GM12878 (cell line): Measurements from ENCODE around the gene RADIL. TPM values are rescaled to one million over a fixed set of nuclear protein-coding genes. Genes with fewer than 3 reads are reported as not detected.

Experiments used
- ATAC-seq: fragments of 200-7000 bp; cut with Tn5 transposase; 3 replicates; pipeline ENCODE4 v1.9.1; 2020; ENCODE audit warnings: mild to moderate bottlenecking, moderate library complexity
- BruUV-seq: library from RNA; stranded (reverse); fragments of 400-500 nt; replicated peaks from 2 replicates; lab custom pipeline; 2021; lab: Mats Ljungman, UMichigan
- CTCF ChIA-PET: fragments of 300-600 bp; sonication (Branson Sonifier 250); formaldehyde crosslinking; extraction: SDS; loops from one replicate; lab custom pipeline; 2021; ENCODE audit warnings: inconsistent platforms; lab: Yijun Ruan, JAX
- POLR2A ChIA-PET: fragments of 350-600 bp; formaldehyde crosslinking; extraction: SDS; loops from one replicate; lab custom pipeline; 2021; ENCODE audit warnings: inconsistent platforms; lab: Charles Lee
- RAD21 ChIA-PET: fragments of 300-600 bp; sonication (Branson Sonifier 250); formaldehyde crosslinking; loops from one replicate; lab custom pipeline; 2023; ENCODE audit warnings: antibody characterized with exemption; ENCODE audit not compliant: unreplicated experiment; lab: Charles Lee
- SMC1A ChIA-PET: fragments of 300-600 bp; sonication (Branson Sonifier 250); formaldehyde crosslinking; loops from one replicate; lab custom pipeline; 2023; ENCODE audit not compliant: unreplicated experiment, uncharacterized antibody; lab: Charles Lee
- DNase-seq: peaks from one replicate; pipeline ENCODE4 v3.0.0-alpha.2; 2011; ENCODE audit warnings: low read depth, low spot score
- FAIRE-seq: peaks from 3 replicates; lab custom pipeline; 2011; peaks lifted over from hg19 to GRCh38; lab: Jason Lieb, UNC
- H2AFZ ChIP-seq: 2 replicates; pipeline ENCODE4 v1.6.0; 2011; ENCODE audit warnings: low read depth, low read length, control low read depth; ENCODE audit not compliant: control insufficient read depth
- H3K27ac ChIP-seq: 2 replicates; pipeline ENCODE4 v1.5.1; 2011; ENCODE audit warnings: control low read depth; ENCODE audit not compliant: control insufficient read depth, insufficient read depth
- H3K27me3 ChIP-seq, 2 experiments: replicated peaks in 1 of 2; 2 replicates each; pipeline versions ENCODE4 v1.6.0 to v1.6.1; 2011; ENCODE audit warnings: low read length in 1 of 2; ENCODE audit not compliant: control insufficient read depth in 2 of 2, insufficient read depth in 2 of 2
- H3K36me3 ChIP-seq, 2 experiments: 2 replicates each; pipeline ENCODE4 v1.5.1; 2011; ENCODE audit warnings: low read length in 1 of 2; ENCODE audit not compliant: control insufficient read depth in 2 of 2, insufficient read depth in 2 of 2
- H3K4me1 ChIP-seq: 2 replicates; pipeline ENCODE4 v1.6.1; 2011; ENCODE audit warnings: mild to moderate bottlenecking, low read length, moderate library complexity, mixed read lengths; ENCODE audit not compliant: control insufficient read depth, insufficient read depth
- H3K4me2 ChIP-seq: 2 replicates; pipeline ENCODE4 v1.6.0; 2011; ENCODE audit warnings: control low read depth; ENCODE audit not compliant: control insufficient read depth, insufficient read depth
- H3K4me3 ChIP-seq: fragments of 200-600 bp; sonication (generic); 2 replicates; pipeline ENCODE4 v1.5.1; 2016
- H3K79me2 ChIP-seq: 2 replicates; pipeline ENCODE4 v1.6.0; 2011; ENCODE audit warnings: low read length; ENCODE audit not compliant: control insufficient read depth, insufficient read depth
- H3K9ac ChIP-seq: 2 replicates; pipeline ENCODE4 v1.8.0; 2011; ENCODE audit warnings: low read length, control low read depth, mixed read lengths; ENCODE audit not compliant: control insufficient read depth, insufficient read depth
- H3K9me3 ChIP-seq: replicated peaks from 3 replicates; pipeline ENCODE4 v1.5.1; 2011; ENCODE audit warnings: mild to moderate bottlenecking, low read length; ENCODE audit not compliant: control insufficient read depth, insufficient read depth
- H4K20me1 ChIP-seq: 2 replicates; pipeline ENCODE4 v1.6.0; 2011; ENCODE audit not compliant: control insufficient read depth, insufficient read depth
- ATF3 ChIP-seq: IDR thresholded peaks from 2 replicates; pipeline ENCODE4 v1.6.1; 2011; ENCODE audit warnings: low read depth, mild to moderate bottlenecking, low read length, moderate library complexity, borderline replicate concordance; ENCODE audit errors: extremely low read depth
- BCL3 ChIP-seq: IDR thresholded peaks from 2 replicates; pipeline ENCODE4 v1.6.1; 2011; ENCODE audit warnings: borderline replicate concordance, low read depth, mild to moderate bottlenecking, moderate library complexity, low read length; ENCODE audit not compliant: insufficient read depth, poor library complexity, severe bottlenecking
- CHD2 ChIP-seq: IDR thresholded peaks from 2 replicates; pipeline ENCODE4 v1.6.1; 2011; ENCODE audit warnings: low read depth, low read length, improper control_type of control experiment, borderline replicate concordance
- GATAD2B ChIP-seq: fragments of 450-650 bp; conservative IDR thresholded peaks from 2 replicates; pipeline ENCODE4 v1.6.1; 2017; ENCODE audit warnings: low read depth, mild to moderate bottlenecking, moderate library complexity
- HDAC2 ChIP-seq: fragments of 200-600 bp; sonication (generic); IDR thresholded peaks from 2 replicates; pipeline ENCODE4 v1.6.1; 2017
- IKZF1 ChIP-seq: fragments of 450-650 bp; conservative IDR thresholded peaks from 2 replicates; pipeline ENCODE4 v1.6.1; 2017; ENCODE audit warnings: antibody characterized with exemption, mild to moderate bottlenecking
- KAT2A ChIP-seq: conservative IDR thresholded peaks from 2 replicates; pipeline ENCODE4 v1.6.1; 2011; ENCODE audit warnings: low read depth, low read length; ENCODE audit not compliant: control insufficient read depth
- NBN ChIP-seq: fragments of 450-650 bp; IDR thresholded peaks from 2 replicates; pipeline ENCODE4 v1.6.1; 2016
- PAX5 ChIP-seq: IDR thresholded peaks from 2 replicates; pipeline ENCODE4 v1.6.1; 2011; ENCODE audit warnings: low read depth, low read length, borderline replicate concordance
- PRDM15 ChIP-seq: fragments of 450-650 bp; formaldehyde crosslinking; IDR thresholded peaks from 2 replicates; pipeline ENCODE4 v1.4.0; 2020; ENCODE audit warnings: mild to moderate bottlenecking, moderate library complexity
- RCOR1 ChIP-seq: conservative IDR thresholded peaks from 2 replicates; pipeline ENCODE4 v1.6.1; 2012; ENCODE audit warnings: low read depth, low read length, improper control_type of control experiment
- SREBF1 ChIP-seq: IDR thresholded peaks from 2 replicates; pipeline ENCODE4 v1.6.1; 2012; ENCODE audit warnings: mild to moderate bottlenecking, low read length
- ZBTB33 ChIP-seq: fragments of 450-650 bp; IDR thresholded peaks from 2 replicates; pipeline ENCODE4 v1.6.1; 2017; ENCODE audit warnings: mild to moderate bottlenecking
- ZNF217 ChIP-seq: fragments of 450-650 bp; IDR thresholded peaks from 2 replicates; pipeline ENCODE4 v1.6.1; 2017; ENCODE audit warnings: antibody characterized with exemption, mild to moderate bottlenecking
- WGBS: methylation state at CpG from one replicate; pipeline ENCODE4 v1.1.6; 2016; ENCODE audit warnings: low lambda C conversion rate; ENCODE audit not compliant: insufficient replicate concordance, insufficient coverage; ENCODE audit errors: missing lambda C conversion rate; 5-methylcytosine and 5-hydroxymethylcytosine counted together
- in situ Hi-C: fragments of 300-500 bp; cut with MboI; formaldehyde crosslinking; loops from 9 replicates; pipeline ENCODE4 v1.14.3; 2018; ENCODE audit warnings: mixed read lengths
- intact Hi-C: fragments of 100-400 bp; cut with micrococcal nuclease; formaldehyde crosslinking; loops from one replicate; pipeline ENCODE4 v1.14.2; 2022; ENCODE audit not compliant: unreplicated experiment
- polyA plus RNA-seq, 11 experiments: library from polyadenylated mRNA; depleted of rRNA in 4 of 11; unstranded in 6 of 11; stranded (reverse) in 5 of 11; fragments of >200 nt; fragmentation: Nextera tagmentation in 4 of 11; fragmentation: Illumina TruSeq in 1 of 11; extraction: Ambion mirVana in 4 of 11; extraction: Trizol in 1 of 11; gene quantifications; 1 replicate in 1 of 11; 2 replicates in 10 of 11; pipeline versions ENCODE4 v1.2.1 to v1.2.3, GENCODE V29; 2011 to 2016; ENCODE audit warnings: inconsistent platforms in 2 of 11, missing spikeins in 2 of 11, low read depth in 1 of 11
- total RNA-seq, 4 experiments: library from RNA; depleted of rRNA in 3 of 4; stranded (reverse); fragments of >200 nt in 3 of 4; fragmentation: Illumina TruSeq in 1 of 4; extraction: Trizol in 1 of 4; gene quantifications; 2 replicates each; pipeline versions ENCODE4 v1.2.1 to v1.2.3, GENCODE V29; 2013 to 2021

RADIL gene
- total and polyA plus RNA-seq, 10 of the 15 experiments (the other 5 are each of a cell fraction or from before 2014, with no cell fraction given): 0.05 to 0.06 TPM; not detected in 8

- no peak for TF ChIP-seq IKZF1
- TF ChIP-seq BCL3: no peak
- no peak for TF ChIP-seq ZBTB33
- TF ChIP-seq, all 136 proteins: peak for 0
These were observed 28.6 kb downstream of the RADIL start (continued) for GRCh38 chr7:4854916-4855315.

- Histone ChIP-seq H2AFZ (no peak overlapping the region), H3K4me3 (no peak overlapping the region), H3K27ac (no peak overlapping the region), H3K9me3 (no peaks in the 10 kb centered on the region; the same call in 2 of the 3 replicates), H3K9ac (no peak overlapping the region), H3K4me1 (no peaks in the 10 kb centered on the region), H3K36me3 (no peaks in the 10 kb centered on the region), H3K79me2 (no peaks in the 10 kb centered on the region), H3K4me2 (no peak overlapping the region), H3K27me3 (no peaks in the 10 kb centered on the region; a peak in 1 of 4 replicates), H4K20me1 (no peaks in the 10 kb centered on the region)
- DNase-seq (no peak), ATAC-seq (no peak), FAIRE-seq (no peak)
- ChIA-PET CTCF (interaction anchor here (1.0 kb wide), 1 partner anchor 122 kb away, joined by 3 read pairs; no protein-coding TSS in a partner anchor), POLR2A (no interaction called here), RAD21 (no interaction called here), SMC1A (no interaction called here)
- no TSS peak for BruUV-seq
- intact Hi-C loops (no loop called here), in situ Hi-C loops (no loop called here)
- WGBS: 50% methylated on average over 6 of the region's 6 CpGs
- no peak for TF ChIP-seq GATAD2B
- TF ChIP-seq KAT2A: no peak
- TF ChIP-seq PRDM15 (CRISPR knock-in tag): no peak
- TF ChIP-seq ZNF217: no peak
- TF ChIP-seq HDAC2: no peak
- TF ChIP-seq NBN: no peak
- no peak for TF ChIP-seq SREBF1
- TF ChIP-seq RCOR1: no peak
- no peak for TF ChIP-seq ATF3
- TF ChIP-seq PAX5: no peak
- TF ChIP-seq CHD2: no peak
These were observed 31.8 kb downstream of the RADIL start for GRCh38 chr7:4851459-4852422.
